Thyroid gland (tissue), 4 donors: ENCODE results near the gene ZNF19. TPM values are rescaled to one million over a fixed set of nuclear protein-coding genes. Genes with fewer than 3 reads are reported as not detected.

Experiments used
- DNase-seq, 2 donors: peaks; one replicate each; pipeline ENCODE4 v3.0.0-alpha.2; 2019
- H3K27ac ChIP-seq, 3 donors: fragments of 200-600 bp; sonication (generic); 1 replicate in 2 of 3; 2 replicates in 1 of 3; pipeline ENCODE4 v1.5.1; 2016 to 2019; ENCODE audit warnings: mild to moderate bottlenecking in 1 of 3, moderate library complexity in 1 of 3
- H3K27me3 ChIP-seq: fragments of 200-600 bp; sonication (generic); one replicate; pipeline ENCODE4 v1.5.1; 2019
- H3K36me3 ChIP-seq, 2 donors: fragments of 200-600 bp; sonication (generic); one replicate each; pipeline ENCODE4 v1.5.1; 2016 to 2019
- H3K4me1 ChIP-seq, 2 donors: fragments of 200-600 bp; sonication (generic); one replicate each; pipeline ENCODE4 v1.5.1; 2017 to 2019
- H3K4me3 ChIP-seq, 3 donors: fragments of 200-600 bp; sonication (generic); replicated peaks in 1 of 3; 1 replicate in 2 of 3; 2 replicates in 1 of 3; pipeline ENCODE4 v1.5.1; 2016; ENCODE audit warnings: mild to moderate bottlenecking in 1 of 3
- H3K9me3 ChIP-seq: fragments of 200-600 bp; sonication (generic); one replicate; pipeline ENCODE4 v1.5.1; 2017
- CTCF ChIP-seq, 6 experiments: fragments of 200-600 bp in 3 of 6; fragments of 450-650 bp in 3 of 6; sonication (generic) in 3 of 6; IDR thresholded peaks; one replicate each; pipeline ENCODE4 v1.5.1; 2016 to 2019; ENCODE audit warnings: antibody characterized with exemption in 6 of 6, mild to moderate bottlenecking in 2 of 6, inconsistent platforms in 1 of 6, moderate library complexity in 1 of 6
- POLR2A ChIP-seq, 2 donors: fragments of 450-650 bp; IDR thresholded peaks; one replicate each; pipeline ENCODE4 v1.6.1; 2017; ENCODE audit warnings: antibody characterized with exemption in 2 of 2, mild to moderate bottlenecking in 2 of 2, moderate library complexity in 1 of 2
- WGBS, 2 donors: methylation state at CpG; one replicate each; pipeline ENCODE4 v1.1.5; 2017; 5-methylcytosine and 5-hydroxymethylcytosine counted together
- intact Hi-C: fragments of 100-400 bp; cut with DNase I; formaldehyde crosslinking; loops from one replicate; pipeline ENCODE4 v1.15.1; 2023
- total RNA-seq, 4 donors: library from RNA; depleted of rRNA; stranded (reverse); fragments of >200 nt; gene quantifications; one replicate each; pipeline ENCODE4 v1.2.3, GENCODE V29; 2016

ZNF19 gene
- total RNA-seq, 4 donors from 2014 or later: 17.2 to 28.3 (median 24.0) TPM

GRCh38 chr16:71472051-71472450 is 17.1 kb downstream of the ZNF19 start:
- Histone ChIP-seq H3K27me3 (no peaks in the 10 kb centered on the region), H3K4me1 (no peaks in the 10 kb centered on the region), H3K4me3 (no peak overlapping the region), H3K27ac (no peak overlapping the region), H3K9me3 (no peaks in the 10 kb centered on the region), H3K36me3 (peaks cover 14 to 22% of the 10 kb centered on the region in 2 donors)
- WGBS, 2 donors: 70 to 72% methylated on average over 2 of the region's 2 CpGs
- no peak for DNase-seq
- TF ChIP-seq POLR2A (IDR thresholded peaks at IDR 0.05) (no peak), CTCF (IDR thresholded peaks at IDR 0.05) (no peak)
- intact Hi-C loops: no loop called here

- no peak for TF ChIP-seq CTCF (IDR thresholded peaks at IDR 0.05)
- 33 to 37% methylated on average over 9 of the region's 9 CpGs for WGBS, 2 donors
- H3K27me3 ChIP-seq: no peaks in the 10 kb centered on the region
- H3K36me3 ChIP-seq: no peaks in the 10 kb centered on the region
- no peaks in the 10 kb centered on the region for H3K4me1 ChIP-seq
- no peaks in the 10 kb centered on the region for H3K9me3 ChIP-seq
- peak in 1 of 2 donors; percentile 43 for DNase-seq
- intact Hi-C loops: no loop called here
- H3K4me3 ChIP-seq: no peak overlapping the region
- no peak overlapping the region for H3K27ac ChIP-seq
These were observed 21.3 kb downstream of the ZNF19 start for GRCh38 chr16:71467810-71468209.

GRCh38 chr16:71464231-71464630 is 24.9 kb downstream of the ZNF19 start:
- TF ChIP-seq POLR2A (IDR thresholded peaks at IDR 0.05): no peak
- TF ChIP-seq CTCF (IDR thresholded peaks at IDR 0.05): no peak
- H3K36me3 ChIP-seq: no peaks in the 10 kb centered on the region
- DNase-seq: no peak
- H3K27me3 ChIP-seq: no peaks in the 10 kb centered on the region
- intact Hi-C loops: no loop called here
- WGBS, 2 donors: 57 to 63% methylated on average over 1 of the region's 1 CpG
- peaks cover 8 to 9% of the 10 kb centered on the region in 2 donors for H3K4me1 ChIP-seq
- H3K4me3 ChIP-seq: no peak overlapping the region
- no peak overlapping the region for H3K27ac ChIP-seq
- H3K9me3 ChIP-seq: no peaks in the 10 kb centered on the region

- TF ChIP-seq POLR2A (IDR thresholded peaks at IDR 0.05) (peak; percentile 4 to 66), CTCF (IDR thresholded peaks at IDR 0.05) (no peak)
- H3K27ac ChIP-seq: peak within 1 kb of the TSS; percentile 27 to 73 (median 62)
- H3K4me3 ChIP-seq: peak within 1 kb of the TSS; percentile 75 to 98 (median 87)
- WGBS, 2 donors: 1% methylated on average over 25 to 30 of the region's 52 CpGs
- no peaks in the 10 kb centered on the region for H3K36me3 ChIP-seq
- intact Hi-C loops: no loop called here
- peak; percentile 85 for DNase-seq
- H3K9me3 ChIP-seq: no peaks in the 10 kb centered on the region
- H3K27me3 ChIP-seq: no peaks in the 10 kb centered on the region
- peaks cover 8 to 9% of the 10 kb centered on the region in 2 donors for H3K4me1 ChIP-seq
These were observed 27.2 kb downstream of the ZNF19 start, which contains the start of gene ZNF23 for GRCh38 chr16:71461686-71462648. Gene ZNF23, minus strand, starts transcription at chr16:71462247. Its CDS starts 5,451 bp downstream, at chr16:71456796.

GRCh38 chr16:71460941-71461340 is 28.2 kb downstream of the ZNF19 start:
- TF ChIP-seq POLR2A (IDR thresholded peaks at IDR 0.05): no peak
- TF ChIP-seq CTCF (IDR thresholded peaks at IDR 0.05): no peak
- DNase-seq: no peak
- 93 to 98% methylated on average over 1 of the region's 1 CpG for WGBS, 2 donors
- intact Hi-C loops: no loop called here
- Histone ChIP-seq H3K36me3 (peaks cover 4 to 5% of the 10 kb centered on the region in 2 donors), H3K9me3 (no peaks in the 10 kb centered on the region), H3K27ac (no peak overlapping the region), H3K27me3 (no peaks in the 10 kb centered on the region), H3K4me1 (peaks cover 8 to 9% of the 10 kb centered on the region in 2 donors), H3K4me3 (no peak overlapping the region)
